H1 (cell line): ENCODE measurements around the gene PGM1. TPM values are rescaled to one million over a fixed set of nuclear protein-coding genes. Genes with fewer than 3 reads are reported as not detected.

Experiments
- CTCF ChIA-PET: fragments of 300-600 bp; sonication (Branson Sonifier 250); formaldehyde crosslinking; loops from one replicate; lab custom pipeline; 2021; ENCODE audit not compliant: partially characterized antibody; lab: Charles Lee
- POLR2A ChIA-PET: fragments of 300-600 bp; sonication (Branson Sonifier 250); formaldehyde crosslinking; loops from one replicate; lab custom pipeline; 2021; ENCODE audit warnings: inconsistent platforms; ENCODE audit not compliant: partially characterized antibody; lab: Charles Lee
- DNase-seq, 2 experiments: peaks; one replicate each; pipeline versions ENCODE4 v3.0.0 to v3.0.0-alpha.2; 2010 to 2022; ENCODE audit warnings: low spot score in 2 of 2, low read depth in 1 of 2, mixed read lengths in 1 of 2
- FAIRE-seq: peaks from 2 replicates; lab custom pipeline; 2011; peaks lifted over from hg19 to GRCh38; lab: Jason Lieb, UNC
- H2AFZ ChIP-seq: 2 replicates; pipeline ENCODE4 v1.8.1; 2012; ENCODE audit warnings: low read length, inconsistent platforms
- H2AK5ac ChIP-seq: 2 replicates; pipeline ENCODE4 v1.6.1; 2013; ENCODE audit warnings: low read depth, low read length
- H2BK120ac ChIP-seq: replicated peaks from 2 replicates; pipeline ENCODE3; 2013; ENCODE audit warnings: low read depth, low read length, inconsistent platforms
- H2BK12ac ChIP-seq: 2 replicates; pipeline ENCODE4 v1.6.1; 2013; ENCODE audit warnings: low read depth, low read length
- H2BK15ac ChIP-seq: 2 replicates; pipeline ENCODE4 v1.6.1; 2013; ENCODE audit warnings: low read length
- H2BK20ac ChIP-seq: 2 replicates; pipeline ENCODE4 v1.6.1; 2013; ENCODE audit warnings: low read length
- H2BK5ac ChIP-seq: 2 replicates; pipeline ENCODE4 v1.6.1; 2013; ENCODE audit warnings: low read depth, low read length
- H3K14ac ChIP-seq: 2 replicates; pipeline ENCODE4 v1.6.1; 2013; ENCODE audit warnings: inconsistent platforms; ENCODE audit not compliant: insufficient read length
- H3K18ac ChIP-seq: 2 replicates; pipeline ENCODE4 v1.6.1; 2013; ENCODE audit warnings: low read length; ENCODE audit errors: extremely low read depth
- H3K23ac ChIP-seq: 2 replicates; pipeline ENCODE4 v1.6.1; 2013; ENCODE audit warnings: inconsistent platforms; ENCODE audit not compliant: insufficient read length
- H3K23me2 ChIP-seq: 2 replicates; pipeline ENCODE4 v1.6.1; 2013; ENCODE audit warnings: low read depth, low read length
- H3K27ac ChIP-seq: 2 replicates; pipeline ENCODE4 v1.6.1; 2011; ENCODE audit warnings: low read depth, low read length, inconsistent platforms
- H3K27me3 ChIP-seq, 4 experiments: replicated peaks in 1 of 4; 1 replicate in 1 of 4; 2 replicates in 3 of 4; pipeline versions ENCODE4 v1.6.1 to v1.8.1; 2011 to 2013; ENCODE audit warnings: low read length in 3 of 4, mild to moderate bottlenecking in 3 of 4, inconsistent platforms in 2 of 4, mixed read lengths in 2 of 4, moderate library complexity in 1 of 4; ENCODE audit not compliant: control insufficient read depth in 3 of 4, insufficient read depth in 3 of 4; ENCODE audit errors: extremely low read depth in 1 of 4
- H3K36me3 ChIP-seq, 4 experiments: 2 replicates each; pipeline versions ENCODE4 v1.6.1 to v1.8.1; 2011 to 2013; ENCODE audit warnings: mild to moderate bottlenecking in 4 of 4, low read length in 3 of 4, moderate library complexity in 2 of 4, control low read depth in 1 of 4, inconsistent platforms in 1 of 4; ENCODE audit not compliant: insufficient read depth in 4 of 4, control insufficient read depth in 2 of 4
- H3K4ac ChIP-seq: replicated peaks from 2 replicates; pipeline ENCODE3; 2013; ENCODE audit warnings: low read length, low read depth, mixed read lengths, inconsistent platforms; ENCODE audit not compliant: insufficient read length
- H3K4me1 ChIP-seq, 4 experiments: replicated peaks in 1 of 4; 1 replicate in 1 of 4; 2 replicates in 3 of 4; pipeline versions ENCODE4 v1.6.1 to v1.8.1; 2011 to 2013; ENCODE audit warnings: low read length in 3 of 4, inconsistent platforms in 2 of 4, mixed read lengths in 1 of 4; ENCODE audit not compliant: insufficient read depth in 4 of 4, control insufficient read depth in 3 of 4
- H3K4me2 ChIP-seq, 2 experiments: 2 replicates each; pipeline versions ENCODE4 v1.6.1 to v1.8.1; 2011 to 2013; ENCODE audit warnings: low read depth in 2 of 2, low read length in 2 of 2, control low read depth in 1 of 2, inconsistent platforms in 1 of 2, mild to moderate bottlenecking in 1 of 2; ENCODE audit not compliant: insufficient read depth in 1 of 2
- H3K4me3 ChIP-seq, 4 experiments: fragments of 200-600, 300-600 bp in 1 of 4; sonication (generic), shearing (Covaris generic), sonication (Bioruptor Twin) in 1 of 4; 2 replicates each; pipeline versions ENCODE4 v1.5.1 to v1.8.1; 2011 to 2016; ENCODE audit warnings: low read length in 4 of 4, low read depth in 3 of 4, control low read depth in 2 of 4, inconsistent platforms in 2 of 4, mild to moderate bottlenecking in 2 of 4, mixed read lengths in 1 of 4, moderate library complexity in 1 of 4; ENCODE audit not compliant: insufficient read depth in 2 of 4; ENCODE audit errors: extremely low read depth in 1 of 4
- H3K56ac ChIP-seq: replicated peaks from 2 replicates; pipeline ENCODE3; 2013; ENCODE audit warnings: low read depth, mild to moderate bottlenecking, mixed read lengths, low read length, inconsistent platforms; ENCODE audit not compliant: insufficient read length
- H3K79me1 ChIP-seq: 2 replicates; pipeline ENCODE4 v1.6.1; 2013; ENCODE audit warnings: low read depth, low read length, control low read depth
- H3K79me2 ChIP-seq, 2 experiments: 2 replicates each; pipeline versions ENCODE4 v1.6.1 to v1.8.1; 2012 to 2013; ENCODE audit warnings: low read length in 2 of 2, mild to moderate bottlenecking in 2 of 2, inconsistent platforms in 1 of 2; ENCODE audit not compliant: insufficient read depth in 2 of 2, control insufficient read depth in 1 of 2
- H3K9ac ChIP-seq, 4 experiments: replicated peaks in 1 of 4; 1 replicate in 1 of 4; 2 replicates in 3 of 4; pipeline versions ENCODE4 v1.6.1 to v1.8.1; 2011 to 2013; ENCODE audit warnings: low read depth in 3 of 4, low read length in 3 of 4, control low read depth in 2 of 4, mild to moderate bottlenecking in 2 of 4, moderate library complexity in 2 of 4, inconsistent platforms in 1 of 4; ENCODE audit errors: extremely low read depth in 1 of 4
- H3K9me3 ChIP-seq, 2 experiments: 2 replicates each; pipeline versions ENCODE4 v1.6.1 to v1.8.1; 2012 to 2013; ENCODE audit warnings: mild to moderate bottlenecking in 2 of 2, moderate library complexity in 2 of 2, control low read depth in 1 of 2, inconsistent platforms in 1 of 2, low read depth in 1 of 2, low read length in 1 of 2, mixed read lengths in 1 of 2; ENCODE audit not compliant: insufficient read depth in 2 of 2
- H4K20me1 ChIP-seq, 2 experiments: replicated peaks in 1 of 2; 2 replicates each; pipeline versions ENCODE3 to v1.8.1; 2011 to 2013; ENCODE audit warnings: inconsistent platforms in 2 of 2, low read length in 2 of 2, mild to moderate bottlenecking in 1 of 2; ENCODE audit not compliant: insufficient read depth in 2 of 2, control insufficient read depth in 1 of 2
- H4K5ac ChIP-seq: 2 replicates; pipeline ENCODE4 v1.6.1; 2013; ENCODE audit warnings: low read length, low read depth, mixed read lengths, inconsistent platforms; ENCODE audit not compliant: insufficient read length
- H4K8ac ChIP-seq: 2 replicates; pipeline ENCODE4 v1.8.0; 2013; ENCODE audit warnings: mild to moderate bottlenecking, moderate library complexity, low read length, inconsistent platforms; ENCODE audit not compliant: insufficient read depth; ENCODE audit errors: extremely low read depth
- H4K91ac ChIP-seq: replicated peaks from 2 replicates; pipeline ENCODE3; 2013; ENCODE audit warnings: low read length, mixed read lengths, inconsistent platforms; ENCODE audit not compliant: insufficient read length
- CBX5 ChIP-seq: fragments of 300-800, 300-1000 bp; sonication (generic); IDR thresholded peaks from 2 replicates; pipeline ENCODE4 v1.7.1; 2016; ENCODE audit warnings: antibody characterized with exemption, low read length, low read depth
- GTF2F1 ChIP-seq: IDR thresholded peaks from 2 replicates; pipeline ENCODE4 v1.6.1; 2012; ENCODE audit warnings: low read depth, low read length, improper control_type of control experiment, borderline replicate concordance
- HDAC2 ChIP-seq, 2 experiments: fragments of 300-600 bp in 1 of 2; sonication (generic) in 1 of 2; IDR thresholded peaks; 2 replicates each; pipeline ENCODE4 v1.6.1; 2011 to 2012; ENCODE audit warnings: low read depth in 2 of 2, low read length in 2 of 2, mild to moderate bottlenecking in 2 of 2, moderate library complexity in 2 of 2, borderline replicate concordance in 1 of 2, inconsistent platforms in 1 of 2
- MAX ChIP-seq: IDR thresholded peaks from 2 replicates; pipeline ENCODE4 v1.6.1; 2012; ENCODE audit warnings: inconsistent platforms
- POLR2A ChIP-seq, 2 experiments: IDR thresholded peaks; 1 replicate in 1 of 2; 2 replicates in 1 of 2; pipeline ENCODE4 v1.6.1; 2011; ENCODE audit warnings: low read depth in 2 of 2, low read length in 2 of 2, mild to moderate bottlenecking in 2 of 2; ENCODE audit errors: control extremely low read depth in 1 of 2
- POLR2AphosphoS5 ChIP-seq: IDR thresholded peaks from 2 replicates; pipeline ENCODE4 v1.6.1; 2011; ENCODE audit warnings: low read depth, low read length
- POU5F1 ChIP-seq: IDR thresholded peaks from 2 replicates; pipeline ENCODE4 v1.6.1; 2011; ENCODE audit warnings: low read depth, mild to moderate bottlenecking, low read length, moderate library complexity
- SAP30 ChIP-seq: fragments of 300-600 bp; sonication (generic); IDR thresholded peaks from 2 replicates; pipeline ENCODE4 v1.7.1; 2012; ENCODE audit warnings: low read length, moderate library complexity, mild to moderate bottlenecking, inconsistent platforms; ENCODE audit not compliant: insufficient read depth, insufficient replicate concordance
- SIN3A ChIP-seq, 2 experiments: IDR thresholded peaks in 1 of 2; conservative IDR thresholded peaks in 1 of 2; 2 replicates each; pipeline ENCODE4 v1.6.1; 2011 to 2012; ENCODE audit warnings: low read length in 2 of 2, improper control_type of control experiment in 1 of 2, low read depth in 1 of 2, mild to moderate bottlenecking in 1 of 2
- SP4 ChIP-seq: IDR thresholded peaks from 2 replicates; pipeline ENCODE4 v1.6.1; 2012; ENCODE audit warnings: low read length, inconsistent platforms
- SUZ12 ChIP-seq: fragments of 200-600 bp; sonication (generic); IDR thresholded peaks from 2 replicates; pipeline ENCODE4 v1.6.1; 2012; ENCODE audit warnings: mild to moderate bottlenecking, inconsistent platforms, low read length, moderate library complexity, mixed read lengths
- YY1 ChIP-seq: IDR thresholded peaks from 2 replicates; pipeline ENCODE4 v1.6.1; 2011; ENCODE audit warnings: low read depth, mild to moderate bottlenecking, low read length
- WGBS, 2 experiments: shearing (Covaris generic) in 1 of 2; methylation state at CpG; one replicate each; pipeline versions ENCODE4 v1.1.6 to v1.1.7; 2013 to 2015; ENCODE audit warnings: low lambda C conversion rate in 2 of 2, mixed read lengths in 2 of 2, inconsistent platforms in 1 of 2, low coverage in 1 of 2, missing lambda C conversion rate in 1 of 2; ENCODE audit not compliant: insufficient replicate concordance in 2 of 2, insufficient coverage in 1 of 2, insufficient read length in 1 of 2; ENCODE audit errors: extremely low coverage in 1 of 2, missing lambda C conversion rate in 1 of 2; 5-methylcytosine and 5-hydroxymethylcytosine counted together
- polyA plus RNA-seq, 7 experiments: library from polyadenylated mRNA; depleted of rRNA in 3 of 7; stranded (reverse) in 5 of 7; unstranded in 2 of 7; fragments of >200 nt in 5 of 7; fragments of 200-250 nt in 2 of 7; gene quantifications; 1 replicate in 5 of 7; 2 replicates in 1 of 7; 4 replicates in 1 of 7; pipeline versions ENCODE4 v1.2.1 to v1.2.3, GENCODE V29; 2011 to 2013; ENCODE audit warnings: missing spikeins in 2 of 7, mixed read lengths in 2 of 7
- total RNA-seq: library from RNA; stranded (reverse); fragmentation: NEBNext Ultra II Directional; extraction: Animal tissue kit (Norgen Biotek cat#: 25700); gene quantifications from 2 replicates; pipeline ENCODE4 v1.2.1, GENCODE V29; 2021
- TF ChIP-seq, protein P1 (sequence below): IDR thresholded peaks from 2 replicates; pipeline ENCODE4 v1.6.1; 2012; ENCODE audit warnings: inconsistent platforms

Gene PGM1
- total and polyA plus RNA-seq, 2 of the 8 experiments (the other 6 are each of a cell fraction or from before 2014, with no cell fraction given), result 33.0 to 65.4 TPM

- Histone ChIP-seq H3K79me2 (no peaks in the 10 kb centered on the region), H2AFZ (no peak overlapping the region), H3K56ac (no peak overlapping the region), H2BK5ac (no peak overlapping the region), H3K23ac (no peak overlapping the region), H3K27ac (no peak overlapping the region), H2BK20ac (no peak overlapping the region), H3K9me3 (no peaks in the 10 kb centered on the region), H2BK120ac (no peak overlapping the region), H3K27me3 (no peaks in the 10 kb centered on the region; a peak in 1 of 7 replicates), H4K5ac (no peak overlapping the region), H4K20me1 (peaks cover 0 to 4% of the 10 kb centered on the region in 2 experiments), H4K91ac (no peak overlapping the region), H3K4ac (no peak overlapping the region), H3K4me1 (peaks cover 0 to 4% (median 0%) of the 10 kb centered on the region in 4 experiments; a peak in 2 of 7 replicates), H3K4me2 (no peak overlapping the region), H3K36me3 (no peaks in the 10 kb centered on the region), H2BK15ac (no peak overlapping the region), H4K8ac (no peak overlapping the region), H3K14ac (no peak overlapping the region), H3K23me2 (no peaks in the 10 kb centered on the region), H3K9ac (no peak overlapping the region), H3K79me1 (peaks cover 5% of the 10 kb centered on the region; the same call in 1 of the 2 replicates), H3K18ac (no peak overlapping the region), H2BK12ac (no peak overlapping the region), H3K4me3 (no peak overlapping the region), H2AK5ac (no peak overlapping the region)
- ChIA-PET POLR2A (interaction anchor here (1.1 to 1.5 kb wide), 2 partner anchors 9 to 46 kb away, joined by 3 read pairs; no protein-coding TSS in a partner anchor), CTCF (interaction anchor here (0.5 to 2.1 kb wide), 5 partner anchors 9 to 46 kb away, joined by 3 to 10 read pairs (median 4); no protein-coding TSS in a partner anchor)
- 69% methylated on average over 3 of the region's 3 CpGs; no CpG with 5 or more reads in 1 of the 2 experiments for WGBS, 2 experiments
- FAIRE-seq (no peak), DNase-seq (no peak)
- TF ChIP-seq SIN3A (conservative IDR thresholded peaks at IDR 0.05 in 1 of 2, IDR thresholded peaks at IDR 0.05 in 1 of 2; ENCODE audit: low read depth in 1 of 2, low read length in 2 of 2) (no peak), GTF2F1 (no peak), POLR2A (IDR thresholded peaks at IDR 0.05; ENCODE audit: control extremely low read depth in 1 of 2, low read depth in 2 of 2, low read length in 2 of 2) (no peak), SAP30 (no peak), CBX5 (no peak), YY1 (no peak), SUZ12 (no peak), SP4 (no peak), POLR2AphosphoS5 (no peak), POU5F1 (no peak), MAX (no peak), HDAC2 (IDR thresholded peaks at IDR 0.05; ENCODE audit: borderline replicate concordance in 1 of 2, low read depth in 2 of 2, low read length in 2 of 2) (no peak)
- TF ChIP-seq, protein P1, sequence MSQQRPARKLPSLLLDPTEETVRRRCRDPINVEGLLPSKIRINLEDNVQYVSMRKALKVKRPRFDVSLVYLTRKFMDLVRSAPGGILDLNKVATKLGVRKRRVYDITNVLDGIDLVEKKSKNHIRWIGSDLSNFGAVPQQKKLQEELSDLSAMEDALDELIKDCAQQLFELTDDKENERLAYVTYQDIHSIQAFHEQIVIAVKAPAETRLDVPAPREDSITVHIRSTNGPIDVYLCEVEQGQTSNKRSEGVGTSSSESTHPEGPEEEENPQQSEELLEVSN, result no peak
Measured at GRCh38 chr1:63601061-63601460, 7.8 kb downstream of the PGM1 start.
